H1 (cell line): ENCODE measurements around the gene CLIC2. TPM values are rescaled to one million over a fixed set of nuclear protein-coding genes. Genes with fewer than 3 reads are reported as not detected.

ENCODE experiments used
- GTF2F1 ChIP-seq: IDR thresholded peaks from 2 replicates; pipeline ENCODE4 v1.6.1; 2012; ENCODE audit warnings: low read depth, low read length, improper control_type of control experiment, borderline replicate concordance
- KDM4A ChIP-seq: IDR thresholded peaks from one replicate; pipeline ENCODE4 v1.7.1; 2012; ENCODE audit warnings: low read depth, mild to moderate bottlenecking, moderate library complexity, low read length, inconsistent platforms; ENCODE audit not compliant: severe bottlenecking
- MAFK ChIP-seq: IDR thresholded peaks from 2 replicates; pipeline ENCODE4 v1.6.1; 2012; ENCODE audit warnings: low read depth, mild to moderate bottlenecking, improper control_type of control experiment, low read length
- PHF8 ChIP-seq: fragments of 200-600 bp; sonication (generic); conservative IDR thresholded peaks from 2 replicates; pipeline ENCODE4 v1.7.1; 2012; ENCODE audit warnings: low read depth, mild to moderate bottlenecking, inconsistent platforms, low read length, moderate library complexity
- SUZ12 ChIP-seq: fragments of 200-600 bp; sonication (generic); IDR thresholded peaks from 2 replicates; pipeline ENCODE4 v1.6.1; 2012; ENCODE audit warnings: mild to moderate bottlenecking, inconsistent platforms, low read length, moderate library complexity, mixed read lengths
- TCF12 ChIP-seq: IDR thresholded peaks from 2 replicates; pipeline ENCODE4 v1.6.1; 2011; ENCODE audit warnings: low read depth, mild to moderate bottlenecking, low read length
- TEAD4 ChIP-seq: IDR thresholded peaks from 2 replicates; pipeline ENCODE4 v1.6.1; 2012; ENCODE audit warnings: low read depth, low read length, inconsistent platforms, mixed read lengths
- polyA plus RNA-seq, 7 experiments: library from polyadenylated mRNA; depleted of rRNA in 3 of 7; stranded (reverse) in 5 of 7; unstranded in 2 of 7; fragments of >200 nt in 5 of 7; fragments of 200-250 nt in 2 of 7; gene quantifications; 1 replicate in 5 of 7; 2 replicates in 1 of 7; 4 replicates in 1 of 7; pipeline versions ENCODE4 v1.2.1 to v1.2.3, GENCODE V29; 2011 to 2013; ENCODE audit warnings: missing spikeins in 2 of 7, mixed read lengths in 2 of 7
- total RNA-seq: library from RNA; stranded (reverse); fragmentation: NEBNext Ultra II Directional; extraction: Animal tissue kit (Norgen Biotek cat#: 25700); gene quantifications from 2 replicates; pipeline ENCODE4 v1.2.1, GENCODE V29; 2021

CLIC2 gene
- total and polyA plus RNA-seq, 2 of the 8 experiments (the other 6 are each of a cell fraction or from before 2014, with no cell fraction given) = 0.08 to 0.61 TPM

GRCh38 chrX:155314260-155314659 is 20.2 kb downstream of the CLIC2 start (continued):
- TF ChIP-seq PHF8 = no peak
- no peak for TF ChIP-seq TCF12
- no peak for TF ChIP-seq GTF2F1
- no peak for TF ChIP-seq SUZ12
- TF ChIP-seq TEAD4 = no peak
- no peak for TF ChIP-seq MAFK
- no peak for TF ChIP-seq KDM4A
